IPS-NIHi7 (cell line): ENCODE measurements around the gene RASSF7.
"Not testable (repeated sequence)": the region's sequence is repeated elsewhere in the genome, so short reads cannot be mapped to it uniquely, and the experiment has no call there.

ENCODE experiments used
- DNase-seq: peaks from one replicate; pipeline ENCODE4 v3.0.0; 2012; ENCODE audit warnings: mixed read lengths; ENCODE audit errors: extremely low spot score

The RASSF7 gene, protein sequence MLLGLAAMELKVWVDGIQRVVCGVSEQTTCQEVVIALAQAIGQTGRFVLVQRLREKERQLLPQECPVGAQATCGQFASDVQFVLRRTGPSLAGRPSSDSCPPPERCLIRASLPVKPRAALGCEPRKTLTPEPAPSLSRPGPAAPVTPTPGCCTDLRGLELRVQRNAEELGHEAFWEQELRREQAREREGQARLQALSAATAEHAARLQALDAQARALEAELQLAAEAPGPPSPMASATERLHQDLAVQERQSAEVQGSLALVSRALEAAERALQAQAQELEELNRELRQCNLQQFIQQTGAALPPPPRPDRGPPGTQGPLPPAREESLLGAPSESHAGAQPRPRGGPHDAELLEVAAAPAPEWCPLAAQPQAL

DNA sequence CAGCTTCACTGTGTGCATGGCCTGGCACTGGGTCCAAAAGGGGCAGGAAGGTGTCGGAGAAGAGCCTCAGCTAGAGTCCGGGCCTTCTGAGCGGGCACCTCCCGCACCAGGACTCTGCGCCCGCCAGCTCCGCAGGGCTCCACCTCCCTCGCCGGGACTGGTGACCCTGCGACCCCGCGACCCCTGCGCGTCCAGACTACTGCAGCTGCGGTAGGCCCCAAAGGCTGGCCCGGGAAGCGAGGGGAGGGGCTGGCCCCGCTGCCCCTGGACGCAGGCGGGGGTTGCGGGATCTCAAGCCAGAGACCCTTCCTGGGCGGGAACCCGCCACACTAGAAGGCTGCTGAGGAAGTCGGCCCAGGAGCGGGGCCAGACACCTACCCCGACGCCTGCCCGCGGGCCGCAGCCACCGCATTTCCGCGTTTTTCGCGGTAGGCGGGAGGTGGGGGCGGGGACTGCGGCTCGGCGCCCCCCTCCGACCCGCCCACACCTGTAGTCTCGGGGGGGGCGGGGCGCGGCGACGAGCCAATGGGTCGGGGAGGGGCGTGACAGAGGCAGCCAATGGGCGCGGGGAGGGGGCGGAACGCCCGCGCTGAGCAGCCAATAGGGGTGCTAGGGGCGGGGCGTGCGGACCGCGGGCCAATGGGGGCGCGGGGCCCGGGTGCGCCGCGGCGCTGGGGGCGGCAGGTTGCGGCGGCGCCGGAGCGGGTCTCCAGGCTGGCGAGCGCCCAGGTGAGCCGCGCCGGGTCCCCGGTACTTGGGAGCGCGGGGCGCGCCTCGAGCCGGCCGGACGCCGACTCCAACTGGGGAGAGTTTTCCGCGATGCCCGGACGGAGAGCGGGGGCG is at the start of gene RASSF7, which contains the start of gene LMNTD2:
Gene RASSF7 (plus strand): TSS at position 666 of the 843 bp plus-strand sequence. CDS start 799 bp downstream, outside the sequence.
Gene LMNTD2 (minus strand): TSS at position 434 of the 843 bp plus-strand sequence. CDS start 22 bp downstream, at position 412.
- DNase-seq: peak; percentile 98

- no peak for DNase-seq
These were observed 47.8 kb upstream of the RASSF7 start for GRCh38 chr11:512761-513595.

- no peak for DNase-seq
These were observed 46.2 kb upstream of the RASSF7 start for GRCh38 chr11:514606-515005.

GRCh38 chr11:515131-515530 is 45.6 kb upstream of the RASSF7 start:
- no peak for DNase-seq

DNA sequence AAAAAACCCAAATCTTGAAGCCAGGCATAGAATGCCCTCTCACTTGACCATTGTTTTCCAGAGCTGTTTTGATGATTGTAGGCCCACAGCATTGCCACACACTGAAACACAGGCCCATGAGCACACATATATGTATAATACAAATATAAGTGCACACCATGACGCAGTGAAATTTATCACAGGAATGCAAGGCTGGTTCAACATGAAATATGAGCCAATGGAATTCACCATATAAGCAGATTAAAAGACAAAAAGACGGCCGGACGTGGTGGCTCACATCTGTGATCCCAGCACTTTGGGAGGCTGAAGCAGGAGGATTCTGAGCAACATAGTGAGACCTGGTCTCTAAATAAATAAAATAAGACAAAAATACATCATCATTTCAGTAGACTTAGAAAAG is 44.4 kb upstream of the RASSF7 start:
- no peak for DNase-seq

DNA sequence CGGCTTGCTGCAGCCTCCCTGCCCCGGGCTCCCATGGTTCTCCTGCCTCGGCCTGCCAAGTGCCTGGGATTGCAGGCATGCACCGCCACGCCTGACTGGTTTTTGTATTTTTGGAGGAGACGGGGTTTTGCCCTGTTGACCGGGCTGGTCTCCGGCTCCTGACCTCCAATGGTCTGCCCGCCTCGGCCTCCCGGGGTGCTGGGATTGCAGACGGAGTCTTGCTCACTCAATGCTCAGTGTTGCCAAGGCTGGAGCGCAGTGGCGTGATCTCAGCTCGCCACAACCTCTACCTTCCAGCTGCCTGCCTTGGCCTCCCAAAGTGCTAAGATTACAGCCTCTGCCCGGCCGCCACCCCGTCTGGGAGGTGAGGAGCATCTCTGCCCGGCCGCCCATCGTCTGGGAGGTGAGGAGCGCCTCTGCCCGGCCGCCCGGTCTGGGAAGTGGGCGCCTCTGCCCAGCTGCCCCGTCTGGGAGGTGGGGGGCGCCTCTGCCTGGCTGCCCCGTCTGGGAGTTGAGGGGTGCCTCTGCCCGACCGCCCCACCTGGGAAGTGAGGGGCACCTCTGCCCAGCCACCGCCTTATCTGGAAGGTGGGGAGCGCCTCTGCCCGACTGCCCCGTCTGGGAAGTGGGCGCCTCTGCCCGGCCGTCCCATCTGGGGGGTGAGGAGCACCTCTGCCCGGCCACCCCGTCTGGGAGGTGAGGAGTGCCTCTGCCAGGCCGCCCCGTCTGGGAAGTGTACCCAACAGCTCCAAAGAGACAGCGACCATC is 43.7 kb upstream of the RASSF7 start:
- not testable (repeated sequence) for DNase-seq

- DNase-seq: peak; percentile 91
These were observed 42.1 kb upstream of the RASSF7 start for GRCh38 chr11:518463-519202.

- no peak for DNase-seq
These were observed 40.2 kb upstream of the RASSF7 start for GRCh38 chr11:520428-521176.

GRCh38 chr11:521177-521688 is 39.5 kb upstream of the RASSF7 start:
- DNase-seq: no peak

DNA sequence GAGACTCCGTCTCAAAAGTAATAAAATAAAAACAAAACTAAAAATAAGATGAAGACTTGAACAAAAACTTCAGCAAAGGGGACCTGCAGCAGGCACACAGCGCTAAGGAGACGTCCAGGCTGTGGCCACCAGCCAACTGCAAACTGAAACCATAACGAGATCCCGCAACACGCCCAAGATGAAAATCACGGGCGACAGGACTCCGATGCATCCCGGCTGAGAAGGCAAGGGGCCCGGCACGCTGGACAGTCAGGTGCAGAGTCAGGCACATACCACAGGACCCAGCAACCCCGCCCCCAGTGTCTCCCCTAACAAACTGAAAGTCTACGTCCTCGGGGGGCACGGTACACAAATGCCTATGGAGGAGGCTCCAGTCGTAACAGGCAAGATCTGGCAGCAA is 34.6 kb upstream of the RASSF7 start:
- DNase-seq: no peak

GRCh38 chr11:528166-528814 is 32.5 kb upstream of the RASSF7 start:
- DNase-seq: no peak

- DNase-seq: no peak
These were observed 31.7 kb upstream of the RASSF7 start for GRCh38 chr11:528815-529727.

- DNase-seq: no peak
These were observed 30.9 kb upstream of the RASSF7 start for GRCh38 chr11:529728-530411.

DNA sequence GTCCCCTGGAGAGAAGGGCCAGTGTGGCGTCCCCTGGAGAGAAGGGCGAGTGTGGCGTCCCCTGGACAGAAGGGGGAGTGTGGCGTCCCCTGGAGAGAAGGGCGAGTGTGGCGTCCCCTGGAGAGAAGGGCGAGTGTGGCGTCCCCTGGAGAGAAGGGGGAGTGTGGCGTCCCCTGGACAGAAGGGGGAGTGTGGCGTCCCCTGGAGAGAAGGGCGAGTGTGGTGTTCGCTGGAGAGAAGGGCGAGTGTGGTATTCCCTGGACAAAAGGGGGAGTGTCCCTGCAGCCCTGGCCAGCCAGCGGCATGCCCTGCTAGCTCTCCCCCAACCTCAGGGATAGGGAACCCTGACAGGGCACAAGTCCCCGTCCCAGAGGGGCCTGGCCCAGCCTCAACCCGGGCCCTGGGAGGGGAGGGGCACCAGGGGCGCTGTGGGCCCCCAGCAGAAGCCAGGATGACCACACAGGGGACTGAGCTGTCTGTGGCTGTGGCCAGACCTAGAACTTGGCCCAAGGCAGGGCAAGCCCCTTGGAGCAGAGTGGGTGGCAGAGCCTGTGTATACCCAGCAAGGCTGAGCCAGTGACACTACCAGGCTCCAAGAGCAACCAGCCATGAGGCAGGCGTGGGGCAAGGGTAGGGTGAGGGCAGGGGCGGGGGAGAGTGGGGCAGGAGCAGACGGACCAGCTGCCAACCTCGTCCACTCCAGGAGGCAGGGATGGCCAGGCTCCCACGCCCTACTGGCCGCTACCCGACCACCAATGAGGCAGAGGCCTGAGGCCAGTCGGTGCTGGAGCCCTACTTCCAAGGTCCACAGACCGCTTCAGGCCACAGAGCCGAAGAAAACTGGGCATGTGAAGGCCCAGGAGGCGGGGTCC is 29.6 kb upstream of the RASSF7 start:
- DNase-seq: no peak

- no peak for DNase-seq
These were observed 28.7 kb upstream of the RASSF7 start for GRCh38 chr11:531919-532526.

- no peak for DNase-seq
These were observed 28.2 kb upstream of the RASSF7 start for GRCh38 chr11:532527-532985.
